Prostate gland (tissue), 2 donors: ENCODE results near the gene SEMA6D.

Experiments used
- POLR2A ChIP-seq: fragments of 450-650 bp; IDR thresholded peaks from one replicate; pipeline ENCODE4 v1.6.1; 2016; ENCODE audit warnings: antibody characterized with exemption, mild to moderate bottlenecking
- POLR2AphosphoS5 ChIP-seq: sonication (generic); formaldehyde crosslinking; IDR thresholded peaks from one replicate; pipeline ENCODE4 v1.6.1; 2017; ENCODE audit warnings: antibody characterized with exemption
- TF ChIP-seq, protein P1 (sequence below), 4 experiments: fragments of 200-600 bp in 2 of 4; fragments of 450-650 bp in 2 of 4; sonication (generic) in 2 of 4; IDR thresholded peaks; 1 replicate in 3 of 4; 2 replicates in 1 of 4; pipeline ENCODE4 v1.5.1; 2016 to 2019; ENCODE audit warnings: antibody characterized with exemption in 4 of 4, mild to moderate bottlenecking in 2 of 4, moderate library complexity in 2 of 4

DNA sequence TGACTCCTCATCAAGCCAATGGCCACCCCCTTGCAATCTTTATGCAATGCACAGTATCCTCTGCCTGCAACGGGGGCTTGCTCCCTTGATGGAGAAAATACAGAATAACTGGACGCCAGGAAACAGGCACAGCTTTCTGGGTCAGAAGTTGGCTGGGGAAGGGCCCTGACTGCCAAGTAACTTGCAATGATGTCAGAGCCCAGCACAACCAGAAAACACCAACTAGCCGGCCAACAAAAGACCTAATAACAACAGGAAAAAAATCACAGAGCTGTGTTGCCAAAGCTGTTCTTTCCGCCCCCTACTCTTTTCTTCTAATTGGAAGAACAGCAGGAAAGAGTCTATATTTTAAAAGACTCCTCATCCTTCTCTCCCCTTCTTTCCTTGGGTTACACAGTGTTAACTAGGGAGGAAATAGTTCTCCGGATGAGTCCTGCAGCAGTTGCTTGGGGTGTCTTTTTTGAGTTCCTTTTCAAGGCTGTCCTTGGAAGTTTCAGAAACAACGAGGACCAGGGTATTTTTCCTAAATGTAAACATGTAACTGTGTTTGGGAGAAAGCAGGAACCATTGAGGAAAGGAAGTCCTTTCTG is 1.4 kb upstream of the SEMA6D start:
- TF ChIP-seq POLR2A (no peak), POLR2AphosphoS5 (no peak)
- TF ChIP-seq, protein P1, sequence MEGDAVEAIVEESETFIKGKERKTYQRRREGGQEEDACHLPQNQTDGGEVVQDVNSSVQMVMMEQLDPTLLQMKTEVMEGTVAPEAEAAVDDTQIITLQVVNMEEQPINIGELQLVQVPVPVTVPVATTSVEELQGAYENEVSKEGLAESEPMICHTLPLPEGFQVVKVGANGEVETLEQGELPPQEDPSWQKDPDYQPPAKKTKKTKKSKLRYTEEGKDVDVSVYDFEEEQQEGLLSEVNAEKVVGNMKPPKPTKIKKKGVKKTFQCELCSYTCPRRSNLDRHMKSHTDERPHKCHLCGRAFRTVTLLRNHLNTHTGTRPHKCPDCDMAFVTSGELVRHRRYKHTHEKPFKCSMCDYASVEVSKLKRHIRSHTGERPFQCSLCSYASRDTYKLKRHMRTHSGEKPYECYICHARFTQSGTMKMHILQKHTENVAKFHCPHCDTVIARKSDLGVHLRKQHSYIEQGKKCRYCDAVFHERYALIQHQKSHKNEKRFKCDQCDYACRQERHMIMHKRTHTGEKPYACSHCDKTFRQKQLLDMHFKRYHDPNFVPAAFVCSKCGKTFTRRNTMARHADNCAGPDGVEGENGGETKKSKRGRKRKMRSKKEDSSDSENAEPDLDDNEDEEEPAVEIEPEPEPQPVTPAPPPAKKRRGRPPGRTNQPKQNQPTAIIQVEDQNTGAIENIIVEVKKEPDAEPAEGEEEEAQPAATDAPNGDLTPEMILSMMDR (IDR thresholded peaks at IDR 0.05) = no peak
